Natural killer cell (primary cell): ENCODE data around the gene AKAP6. TPM values are rescaled to one million over a fixed set of nuclear protein-coding genes. Genes with fewer than 3 reads are reported as not detected.

Experiments
- ATAC-seq, 3 donors: fragments of 150-1000 bp in 2 of 3; fragments of 200-7000 bp in 1 of 3; cut with Tn5 transposase; 1 replicate in 1 of 3; 2 replicates in 2 of 3; pipeline ENCODE4 v1.10.0; 2021; ENCODE audit warnings: mild to moderate bottlenecking in 2 of 3, moderate library complexity in 2 of 3
- DNase-seq, 2 donors: peaks; one replicate each; pipeline versions ENCODE4 v3.0.0 to v3.0.0-alpha.2; 2013 to 2021; ENCODE audit warnings: mixed read lengths in 1 of 2
- H3K27ac ChIP-seq: one replicate; pipeline ENCODE4 v1.5.1; 2013; ENCODE audit warnings: mild to moderate bottlenecking, low read length
- H3K27me3 ChIP-seq: one replicate; pipeline ENCODE4 v1.6.1; 2013; ENCODE audit warnings: low read length; ENCODE audit not compliant: control insufficient read depth, insufficient read depth
- H3K36me3 ChIP-seq: one replicate; pipeline ENCODE4 v1.6.1; 2013; ENCODE audit warnings: low read length; ENCODE audit not compliant: control insufficient read depth, insufficient read depth
- H3K4me1 ChIP-seq: one replicate; pipeline ENCODE4 v1.6.1; 2013; ENCODE audit warnings: low read length; ENCODE audit not compliant: control insufficient read depth, insufficient read depth
- H3K4me3 ChIP-seq: one replicate; pipeline ENCODE4 v1.5.1; 2013; ENCODE audit warnings: low read length
- H3K9me3 ChIP-seq: one replicate; pipeline ENCODE4 v1.6.1; 2013; ENCODE audit warnings: low read length; ENCODE audit not compliant: control insufficient read depth, insufficient read depth
- H3K27ac Mint-ChIP-seq, 2 donors: one replicate each; pipeline ENCODE4 v1.8.0; 2022; ENCODE audit warnings: mild to moderate bottlenecking in 2 of 2, mixed read lengths in 2 of 2, moderate library complexity in 1 of 2
- H3K27me3 Mint-ChIP-seq, 2 donors: one replicate each; pipeline ENCODE4 v1.8.0; 2022; ENCODE audit warnings: low read depth in 2 of 2, mixed read lengths in 2 of 2
- H3K36me3 Mint-ChIP-seq: one replicate; pipeline ENCODE4 v1.8.0; 2022; ENCODE audit warnings: mixed read lengths
- H3K4me1 Mint-ChIP-seq, 2 donors: one replicate each; pipeline ENCODE4 v1.8.0; 2022; ENCODE audit warnings: mixed read lengths in 2 of 2
- H3K4me3 Mint-ChIP-seq: one replicate; pipeline ENCODE4 v1.8.0; 2022; ENCODE audit warnings: mild to moderate bottlenecking, moderate library complexity, mixed read lengths
- H3K9me3 Mint-ChIP-seq, 2 donors: one replicate each; pipeline ENCODE4 v1.8.0; 2022; ENCODE audit warnings: mixed read lengths in 2 of 2
- WGBS: methylation state at CpG from one replicate; pipeline ENCODE4 v1.1.7; 2013; ENCODE audit warnings: missing lambda C conversion rate; ENCODE audit not compliant: insufficient coverage; 5-methylcytosine and 5-hydroxymethylcytosine counted together
- intact Hi-C: fragments of 100-400 bp; cut with micrococcal nuclease; formaldehyde crosslinking; loops from one replicate; pipeline ENCODE4 v1.14.2; 2022
- total RNA-seq, 4 donors: library from RNA; stranded (reverse); fragments of 120-200 nt in 1 of 4; gene quantifications; one replicate each; pipeline versions ENCODE4 v1.2.3 to v1.2.4, GENCODE V29; 2013 to 2022
- TF ChIP-seq, protein P1 (sequence below): fragments of 200-600 bp; IDR thresholded peaks from one replicate; pipeline ENCODE4 v1.8.0; 2022; ENCODE audit warnings: antibody characterized with exemption

The AKAP6 gene
- total RNA-seq, 3 donors from 2014 or later (not counting 1 experiment from before 2014, with no cell fraction given): 0.21 to 1.3 (median 0.80) TPM

DNA sequence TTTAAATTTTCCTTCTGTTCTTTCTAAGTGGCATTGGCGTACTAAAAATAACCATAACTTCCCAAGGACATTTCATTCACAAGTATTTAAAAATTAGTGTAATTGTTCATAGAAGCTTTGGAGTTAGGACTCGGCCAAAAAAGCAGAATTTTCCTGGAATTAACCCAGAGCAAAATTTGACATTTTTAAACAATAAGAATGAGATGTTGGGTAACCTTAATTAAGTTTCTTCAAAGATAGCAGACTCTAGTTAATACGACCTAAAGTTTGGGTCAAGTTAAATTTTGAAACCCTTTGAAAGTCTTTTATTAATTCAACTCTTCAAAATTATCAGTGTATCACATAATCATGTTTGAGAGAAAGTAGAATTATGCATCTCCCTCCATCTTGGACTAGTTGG lies 118.3 kb downstream of the AKAP6 start:
- peaks cover 0 to 2% of the 10 kb centered on the region in 2 donors for H3K9me3 Mint-ChIP-seq
- no peak overlapping the region for H3K27ac Mint-ChIP-seq
- ATAC-seq (no peak), DNase-seq (no peak)
- H3K27ac ChIP-seq: no peak overlapping the region
- no peaks in the 10 kb centered on the region for H3K27me3 ChIP-seq
- WGBS: no CpG with 5 or more reads among the region's 3 CpGs
- H3K36me3 Mint-ChIP-seq: no peaks in the 10 kb centered on the region
- H3K36me3 ChIP-seq: no peaks in the 10 kb centered on the region
- no peaks in the 10 kb centered on the region for H3K27me3 Mint-ChIP-seq
- no peaks in the 10 kb centered on the region for H3K9me3 ChIP-seq
- TF ChIP-seq, protein P1, sequence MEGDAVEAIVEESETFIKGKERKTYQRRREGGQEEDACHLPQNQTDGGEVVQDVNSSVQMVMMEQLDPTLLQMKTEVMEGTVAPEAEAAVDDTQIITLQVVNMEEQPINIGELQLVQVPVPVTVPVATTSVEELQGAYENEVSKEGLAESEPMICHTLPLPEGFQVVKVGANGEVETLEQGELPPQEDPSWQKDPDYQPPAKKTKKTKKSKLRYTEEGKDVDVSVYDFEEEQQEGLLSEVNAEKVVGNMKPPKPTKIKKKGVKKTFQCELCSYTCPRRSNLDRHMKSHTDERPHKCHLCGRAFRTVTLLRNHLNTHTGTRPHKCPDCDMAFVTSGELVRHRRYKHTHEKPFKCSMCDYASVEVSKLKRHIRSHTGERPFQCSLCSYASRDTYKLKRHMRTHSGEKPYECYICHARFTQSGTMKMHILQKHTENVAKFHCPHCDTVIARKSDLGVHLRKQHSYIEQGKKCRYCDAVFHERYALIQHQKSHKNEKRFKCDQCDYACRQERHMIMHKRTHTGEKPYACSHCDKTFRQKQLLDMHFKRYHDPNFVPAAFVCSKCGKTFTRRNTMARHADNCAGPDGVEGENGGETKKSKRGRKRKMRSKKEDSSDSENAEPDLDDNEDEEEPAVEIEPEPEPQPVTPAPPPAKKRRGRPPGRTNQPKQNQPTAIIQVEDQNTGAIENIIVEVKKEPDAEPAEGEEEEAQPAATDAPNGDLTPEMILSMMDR: no peak
- no peaks in the 10 kb centered on the region for H3K4me1 Mint-ChIP-seq
- intact Hi-C loops: no loop called here
- H3K4me3 Mint-ChIP-seq: no peak overlapping the region
- H3K4me3 ChIP-seq: no peak overlapping the region
- H3K4me1 ChIP-seq: no peaks in the 10 kb centered on the region

DNA sequence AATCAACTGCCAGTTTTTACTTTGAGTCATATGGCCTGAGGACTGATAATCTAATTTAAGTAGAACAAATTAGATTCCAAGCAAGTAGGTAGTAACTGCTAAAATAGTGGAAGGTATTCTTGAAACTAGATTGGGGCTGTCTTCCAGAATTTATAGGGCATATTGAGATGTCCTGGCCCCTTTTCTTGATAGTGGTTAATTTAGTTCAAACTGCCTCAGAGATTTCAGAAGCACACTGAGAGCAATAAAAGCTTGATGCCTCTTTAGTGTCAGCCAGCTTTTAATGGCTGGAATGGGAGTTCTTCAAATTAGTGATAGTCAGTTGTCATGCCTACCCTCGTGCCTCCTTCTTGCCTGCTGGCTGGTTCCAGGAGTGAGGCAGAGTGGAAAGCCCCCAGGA lies 120.5 kb downstream of the AKAP6 start:
- Histone ChIP-seq H3K36me3 (no peaks in the 10 kb centered on the region), H3K9me3 (no peaks in the 10 kb centered on the region), H3K4me3 (no peak overlapping the region), H3K27ac (no peak overlapping the region), H3K4me1 (no peaks in the 10 kb centered on the region), H3K27me3 (no peaks in the 10 kb centered on the region)
- Mint-ChIP-seq H3K36me3 (no peaks in the 10 kb centered on the region), H3K4me1 (no peaks in the 10 kb centered on the region), H3K27me3 (no peaks in the 10 kb centered on the region), H3K4me3 (no peak overlapping the region), H3K27ac (no peak overlapping the region), H3K9me3 (no peaks in the 10 kb centered on the region)
- intact Hi-C loops: no loop called here
- TF ChIP-seq, protein P1: no peak
- DNase-seq (no peak), ATAC-seq (no peak)
- WGBS: 67% methylated on average over 1 of the region's 1 CpG

DNA sequence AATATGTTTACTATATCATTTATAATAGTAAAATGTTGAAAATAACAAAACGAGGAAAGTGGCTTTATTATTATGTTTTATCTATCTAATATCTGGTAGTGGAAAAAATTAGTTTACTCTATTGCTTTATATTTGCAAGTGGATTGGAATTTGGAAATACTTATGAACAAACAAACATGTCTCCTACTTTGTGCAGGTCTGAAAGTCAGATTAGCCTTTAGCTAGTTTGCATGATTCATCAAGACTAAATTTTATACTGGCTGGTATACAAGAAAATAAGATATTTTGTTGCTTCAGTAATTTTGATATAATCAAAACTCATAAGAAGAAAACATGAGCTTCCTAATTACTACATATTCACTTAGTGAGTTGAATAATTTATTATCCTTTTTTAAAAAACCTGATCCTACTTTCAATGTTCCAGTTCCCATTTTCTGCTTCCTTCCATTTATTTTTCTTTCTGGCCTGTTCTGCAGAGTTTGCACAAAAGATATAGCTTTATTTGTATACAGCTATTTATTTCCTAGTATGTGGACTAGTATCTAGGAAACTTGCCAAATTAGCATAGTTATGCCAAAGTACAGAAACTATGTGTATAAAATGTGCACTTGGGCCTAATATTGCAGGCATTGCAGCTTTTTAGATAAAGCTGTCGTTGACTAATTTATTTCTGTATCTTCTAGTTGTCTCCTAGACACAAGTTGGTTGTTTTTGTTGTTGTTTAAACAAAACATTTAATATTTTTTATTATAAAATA lies 122.0 kb downstream of the AKAP6 start:
- H3K4me1 ChIP-seq: no peaks in the 10 kb centered on the region
- peaks cover 0 to 2% of the 10 kb centered on the region in 2 donors for H3K27me3 Mint-ChIP-seq
- H3K4me3 Mint-ChIP-seq: no peak overlapping the region
- ATAC-seq (no peak), DNase-seq (no peak)
- no peaks in the 10 kb centered on the region for H3K9me3 ChIP-seq
- H3K36me3 ChIP-seq: no peaks in the 10 kb centered on the region
- H3K4me3 ChIP-seq: no peak overlapping the region
- peaks cover 2% of the 10 kb centered on the region in 2 donors for H3K9me3 Mint-ChIP-seq
- H3K27ac ChIP-seq: no peak overlapping the region
- no peaks in the 10 kb centered on the region for H3K4me1 Mint-ChIP-seq
- intact Hi-C loops: no loop called here
- H3K27ac Mint-ChIP-seq: no peak overlapping the region
- WGBS: 80% methylated on average over 1 of the region's 2 CpGs
- no peaks in the 10 kb centered on the region for H3K27me3 ChIP-seq
- H3K36me3 Mint-ChIP-seq: no peaks in the 10 kb centered on the region
- TF ChIP-seq, protein P1: no peak
